Peyer's patch (tissue), 4 donors: ENCODE measurements around the gene BIN1.

Source experiments
- CTCF ChIP-seq, 6 experiments: fragments of 450-650 bp in 4 of 6; fragments of 200-600 bp in 2 of 6; sonication (generic) in 1 of 6; IDR thresholded peaks; one replicate each; pipeline ENCODE4 v1.5.1; 2017 to 2019; ENCODE audit warnings: antibody characterized with exemption in 6 of 6, mild to moderate bottlenecking in 3 of 6, moderate library complexity in 1 of 6
- POLR2A ChIP-seq, 2 donors: fragments of 450-650 bp; IDR thresholded peaks; one replicate each; pipeline ENCODE4 v1.5.1; 2017; ENCODE audit warnings: antibody characterized with exemption in 2 of 2, mild to moderate bottlenecking in 2 of 2, moderate library complexity in 2 of 2

- TF ChIP-seq CTCF (IDR thresholded peaks at IDR 0.05), result no peak
- TF ChIP-seq POLR2A (IDR thresholded peaks at IDR 0.05), result no peak
Measured at GRCh38 chr2:127104881-127105655, 1.9 kb downstream of the BIN1 start.
